ENCODE data around the gene ZFAND5.

GRCh38 chr9:72332351-72332750 lies 32.7 kb downstream of the ZFAND5 start:
- no peak for TF ChIP-seq CTCF (IDR thresholded peaks at IDR 0.05)
- no peak for TF ChIP-seq POLR2A (IDR thresholded peaks at IDR 0.05)
- TF ChIP-seq EP300 (IDR thresholded peaks at IDR 0.05) = no peak
